Measurements from ENCODE around the gene IL5. TPM values are rescaled to one million over a fixed set of nuclear protein-coding genes. Genes with fewer than 3 reads are reported as not detected.
A peak's percentile ranks its signal among the peaks of the same experiment; 100 is the strongest.

The IL5 gene
- total RNA-seq, 1 experiment from 2014 or later: not detected

- POLR2A ChIA-PET (ENCODE audit: unreplicated experiment): interaction anchor here (0.5 to 1.0 kb wide), 3 partner anchors 79 to 325 kb away, joined by 5 to 18 read pairs (median 12); no protein-coding TSS in a partner anchor
- Histone ChIP-seq H2AFZ (ENCODE audit: low read length) (peak overlapping the region; percentile 77), H3K9me3 (ENCODE audit: low read length) (no peaks in the 10 kb centered on the region), H3K9me2 (replicated peaks; ENCODE audit: low read length) (no peaks in the 10 kb centered on the region), H3K9ac (ENCODE audit: low read length) (peak overlapping the region; percentile 72), H3K4me3 (ENCODE audit: low read length) (peak overlapping the region; percentile 85), H3K27me3 (ENCODE audit: low read length) (no peaks in the 10 kb centered on the region), H4K20me1 (ENCODE audit: low read length) (no peaks in the 10 kb centered on the region), H3F3A (ENCODE audit: low read length, unreplicated experiment) (no peaks in the 10 kb centered on the region), H3K4me1 (ENCODE audit: insufficient read depth, low read length) (peaks cover 51% of the 10 kb centered on the region), H3K27ac (ENCODE audit: low read length) (peak overlapping the region; percentile 84), H3K79me2 (ENCODE audit: low read length) (no peaks in the 10 kb centered on the region), H3K4me2 (ENCODE audit: low read length) (peak overlapping the region; percentile 87), H3K36me3 (ENCODE audit: low read depth, low read length) (no peaks in the 10 kb centered on the region)
- DNase-seq: peak; percentile 72
- peak; percentile 39 for ATAC-seq
- intact Hi-C loops (cut with micrococcal nuclease): loop anchor here (2.0 to 10.0 kb wide), 4 partner anchors 81 to 201 kb away; partner anchors contain the start of gene SLC22A4
- CTCF ChIA-PET: interaction anchor here (0.6 to 1.3 kb wide), 2 partner anchors 84 to 203 kb away, joined by 3 to 5 read pairs; no protein-coding TSS in a partner anchor
- no peak for TF ChIP-seq EZH2phosphoT487 (IDR thresholded peaks at IDR 0.05; ENCODE audit: borderline replicate concordance, low read length)
- no peak for TF ChIP-seq EZH2 (IDR thresholded peaks at IDR 0.05; ENCODE audit: low read length, unreplicated experiment)
- TF ChIP-seq CTCF (conservative IDR thresholded peaks at IDR 0.05; ENCODE audit: low read depth, low read length): no peak
- no TSS peak for BruUV-seq (replicated peaks)
Measured at GRCh38 chr5:132495667-132496190, 47.6 kb downstream of the IL5 start.

GRCh38 chr5:132493821-132494220 lies 49.5 kb downstream of the IL5 start:
- CTCF ChIA-PET: no interaction called here
- no TSS peak for BruUV-seq (replicated peaks)

More at GRCh38 chr5:132493821-132494220, 49.5 kb downstream of the IL5 start:
- DNase-seq (no peak), ATAC-seq (no peak)
- intact Hi-C loops (cut with micrococcal nuclease): loop anchor here (10.0 kb wide), 1 partner anchor 199 kb away; the partner anchor contains the start of gene SLC22A4
- Histone ChIP-seq H3K9me3 (ENCODE audit: low read length) (no peaks in the 10 kb centered on the region), H4K20me1 (ENCODE audit: low read length) (peaks cover 12% of the 10 kb centered on the region), H3K79me2 (ENCODE audit: low read length) (peaks cover 16% of the 10 kb centered on the region), H3K9me2 (replicated peaks; ENCODE audit: low read length) (no peaks in the 10 kb centered on the region), H3K4me2 (ENCODE audit: low read length) (no peak overlapping the region), H3K36me3 (ENCODE audit: low read depth, low read length) (no peaks in the 10 kb centered on the region), H3K4me3 (ENCODE audit: low read length) (no peak overlapping the region), H3K9ac (ENCODE audit: low read length) (no peak overlapping the region), H2AFZ (ENCODE audit: low read length) (no peak overlapping the region), H3K27me3 (ENCODE audit: low read length) (no peaks in the 10 kb centered on the region), H3K4me1 (ENCODE audit: insufficient read depth, low read length) (peaks cover 46% of the 10 kb centered on the region), H3F3A (ENCODE audit: low read length, unreplicated experiment) (no peaks in the 10 kb centered on the region), H3K27ac (ENCODE audit: low read length) (no peak overlapping the region)
- POLR2A ChIA-PET (ENCODE audit: unreplicated experiment): no interaction called here
- TF ChIP-seq EZH2 (IDR thresholded peaks at IDR 0.05; ENCODE audit: low read length, unreplicated experiment) (no peak), CTCF (conservative IDR thresholded peaks at IDR 0.05; ENCODE audit: low read depth, low read length) (no peak), EZH2phosphoT487 (IDR thresholded peaks at IDR 0.05; ENCODE audit: borderline replicate concordance, low read length) (no peak)
